Cardiac muscle cell (in vitro differentiated cells and primary cell): ENCODE measurements around the gene FAM168B. TPM values are rescaled to one million over a fixed set of nuclear protein-coding genes. Genes with fewer than 3 reads are reported as not detected.

Source experiments
- DNase-seq, 2 donors: peaks; one replicate each; pipeline versions ENCODE4 v3.0.0 to v3.0.0-alpha.2; 2010 to 2017; ENCODE audit warnings: low read depth in 1 of 2, low spot score in 1 of 2
- H3K27ac ChIP-seq: fragments of 200-600 bp; sonication (generic); 2 replicates; pipeline ENCODE4 v1.5.1; 2016
- H3K27me3 ChIP-seq: fragments of 200-600 bp; sonication (generic); 2 replicates; pipeline ENCODE4 v1.6.0; 2016; ENCODE audit warnings: control low read depth
- H3K36me3 ChIP-seq: fragments of 200-600 bp; sonication (generic); 2 replicates; pipeline ENCODE4 v1.5.1; 2016; ENCODE audit warnings: control low read depth
- H3K4me1 ChIP-seq: fragments of 200-600 bp; sonication (generic); 2 replicates; pipeline ENCODE4 v1.8.1; 2017; ENCODE audit warnings: low read depth, mild to moderate bottlenecking, mixed run types
- H3K4me3 ChIP-seq: fragments of 200-600 bp; sonication (generic); 2 replicates; pipeline ENCODE4 v1.5.1; 2016; ENCODE audit warnings: mild to moderate bottlenecking
- H3K9me3 ChIP-seq: fragments of 200-600 bp; sonication (generic); 2 replicates; pipeline ENCODE4 v1.5.1; 2017; ENCODE audit warnings: low read depth, mild to moderate bottlenecking, control low read depth
- polyA plus RNA-seq: library from polyadenylated mRNA; unstranded; fragments of >200 nt; fragmentation: Nextera tagmentation; extraction: Ambion mirVana; gene quantifications from 2 replicates; pipeline ENCODE4 v1.2.1, GENCODE V29; 2016
- total RNA-seq: library from RNA; depleted of rRNA; stranded (reverse); fragments of >200 nt; gene quantifications from 2 replicates; pipeline ENCODE4 v1.2.3, GENCODE V29; 2016
- TF ChIP-seq, protein P1 (sequence below): IDR thresholded peaks from 2 replicates; pipeline ENCODE4 v1.5.1; 2012; ENCODE audit warnings: low read depth, mild to moderate bottlenecking, low read length

Gene FAM168B
- total and polyA plus RNA-seq, 2 experiments from 2014 or later = 50.4 to 142 TPM

DNA sequence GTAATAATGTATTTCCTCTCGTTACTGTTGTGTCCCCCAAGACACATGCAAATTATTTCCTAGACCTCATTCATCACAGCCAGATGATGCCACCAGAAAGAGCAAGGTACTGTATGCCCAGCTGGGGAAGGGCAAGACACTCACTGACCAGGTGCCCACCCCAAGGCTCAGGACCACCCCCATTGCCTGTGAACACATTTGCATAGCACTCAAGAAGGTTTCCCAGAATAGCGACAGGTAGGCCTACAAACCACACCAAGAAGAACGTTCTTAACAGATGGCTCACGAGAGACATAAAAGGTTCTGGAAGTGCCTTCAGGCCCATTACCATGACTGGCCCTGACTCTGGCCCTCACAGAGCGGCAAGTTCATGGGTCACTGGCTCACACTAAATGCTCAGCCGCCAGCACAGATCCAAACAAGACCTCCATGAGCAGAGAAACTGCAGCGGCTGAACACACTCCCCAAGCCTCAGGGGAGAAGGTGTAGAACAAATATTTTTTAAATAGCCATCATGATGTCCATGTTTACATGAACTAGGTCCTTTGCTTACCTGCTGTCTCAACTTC, 44.0 kb downstream of the FAM168B start:
- no peak overlapping the region for H3K4me3 ChIP-seq
- no peak overlapping the region for H3K27ac ChIP-seq
- H3K4me1 ChIP-seq = no peaks in the 10 kb centered on the region
- H3K27me3 ChIP-seq = no peaks in the 10 kb centered on the region
- no peaks in the 10 kb centered on the region for H3K9me3 ChIP-seq
- H3K36me3 ChIP-seq = peaks cover 56% of the 10 kb centered on the region
- DNase-seq = no peak
- TF ChIP-seq, protein P1, sequence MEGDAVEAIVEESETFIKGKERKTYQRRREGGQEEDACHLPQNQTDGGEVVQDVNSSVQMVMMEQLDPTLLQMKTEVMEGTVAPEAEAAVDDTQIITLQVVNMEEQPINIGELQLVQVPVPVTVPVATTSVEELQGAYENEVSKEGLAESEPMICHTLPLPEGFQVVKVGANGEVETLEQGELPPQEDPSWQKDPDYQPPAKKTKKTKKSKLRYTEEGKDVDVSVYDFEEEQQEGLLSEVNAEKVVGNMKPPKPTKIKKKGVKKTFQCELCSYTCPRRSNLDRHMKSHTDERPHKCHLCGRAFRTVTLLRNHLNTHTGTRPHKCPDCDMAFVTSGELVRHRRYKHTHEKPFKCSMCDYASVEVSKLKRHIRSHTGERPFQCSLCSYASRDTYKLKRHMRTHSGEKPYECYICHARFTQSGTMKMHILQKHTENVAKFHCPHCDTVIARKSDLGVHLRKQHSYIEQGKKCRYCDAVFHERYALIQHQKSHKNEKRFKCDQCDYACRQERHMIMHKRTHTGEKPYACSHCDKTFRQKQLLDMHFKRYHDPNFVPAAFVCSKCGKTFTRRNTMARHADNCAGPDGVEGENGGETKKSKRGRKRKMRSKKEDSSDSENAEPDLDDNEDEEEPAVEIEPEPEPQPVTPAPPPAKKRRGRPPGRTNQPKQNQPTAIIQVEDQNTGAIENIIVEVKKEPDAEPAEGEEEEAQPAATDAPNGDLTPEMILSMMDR = no peak

DNA sequence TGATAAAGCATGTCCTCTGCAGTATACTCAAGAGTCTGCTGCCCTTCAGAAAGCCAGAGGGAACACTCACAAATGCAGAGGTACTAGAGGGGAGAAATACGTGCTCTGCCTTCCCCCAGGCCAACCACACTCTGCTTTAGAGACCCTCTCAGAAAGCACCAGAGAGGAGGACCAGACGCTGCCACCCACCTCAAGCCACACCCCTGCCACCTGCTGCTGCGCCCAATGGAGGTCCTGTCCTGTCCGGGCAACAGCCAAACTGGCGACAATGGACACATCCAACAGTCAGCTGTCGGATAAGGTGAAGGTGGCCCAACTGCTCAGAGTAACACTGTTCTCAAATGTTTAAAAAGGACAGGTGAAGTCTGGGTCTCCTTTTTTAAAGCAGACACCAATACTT, 44.6 kb downstream of the FAM168B start:
- H3K4me3 ChIP-seq = no peak overlapping the region
- peaks cover 56% of the 10 kb centered on the region for H3K36me3 ChIP-seq
- TF ChIP-seq, protein P1 = no peak
- no peaks in the 10 kb centered on the region for H3K27me3 ChIP-seq
- H3K4me1 ChIP-seq = no peaks in the 10 kb centered on the region
- no peaks in the 10 kb centered on the region for H3K9me3 ChIP-seq
- H3K27ac ChIP-seq = peak overlapping the region; percentile 53
- no peak for DNase-seq

DNA sequence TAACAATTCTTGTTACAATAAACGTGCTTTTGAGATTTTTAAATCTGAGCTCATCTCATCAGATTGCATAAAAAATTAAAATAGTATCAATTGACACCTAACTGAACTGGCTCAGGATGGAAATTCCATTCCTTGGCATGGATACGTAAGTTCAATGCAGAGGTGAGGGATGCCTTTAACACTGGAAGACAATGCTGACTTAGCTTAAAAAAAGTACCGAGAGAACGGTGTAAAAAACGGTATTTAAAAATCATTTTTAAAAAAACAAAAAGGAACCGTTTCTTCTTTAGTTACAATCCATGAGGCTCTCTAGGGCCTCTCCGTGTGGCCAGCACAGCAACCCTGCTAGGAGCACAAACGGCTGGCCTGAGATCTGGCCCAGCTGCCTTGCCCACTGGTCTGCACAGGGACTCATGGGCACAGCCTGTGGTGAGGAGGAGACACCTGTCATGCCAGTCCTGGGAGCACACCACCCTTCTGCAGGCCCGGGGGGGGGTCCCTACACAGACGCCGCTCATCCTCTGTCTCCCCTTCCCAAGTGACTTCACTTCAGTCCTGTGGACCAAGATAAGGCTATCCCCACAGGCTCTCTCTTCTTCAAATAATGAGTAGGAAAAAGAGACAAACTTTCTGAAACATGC, 45.2 kb downstream of the FAM168B start:
- no peak overlapping the region for H3K4me3 ChIP-seq
- peak overlapping the region; percentile 53 for H3K27ac ChIP-seq
- H3K27me3 ChIP-seq = no peaks in the 10 kb centered on the region
- TF ChIP-seq, protein P1 = no peak
- H3K4me1 ChIP-seq = no peaks in the 10 kb centered on the region
- no peak for DNase-seq
- no peaks in the 10 kb centered on the region for H3K9me3 ChIP-seq
- H3K36me3 ChIP-seq = peaks cover 51% of the 10 kb centered on the region

DNA sequence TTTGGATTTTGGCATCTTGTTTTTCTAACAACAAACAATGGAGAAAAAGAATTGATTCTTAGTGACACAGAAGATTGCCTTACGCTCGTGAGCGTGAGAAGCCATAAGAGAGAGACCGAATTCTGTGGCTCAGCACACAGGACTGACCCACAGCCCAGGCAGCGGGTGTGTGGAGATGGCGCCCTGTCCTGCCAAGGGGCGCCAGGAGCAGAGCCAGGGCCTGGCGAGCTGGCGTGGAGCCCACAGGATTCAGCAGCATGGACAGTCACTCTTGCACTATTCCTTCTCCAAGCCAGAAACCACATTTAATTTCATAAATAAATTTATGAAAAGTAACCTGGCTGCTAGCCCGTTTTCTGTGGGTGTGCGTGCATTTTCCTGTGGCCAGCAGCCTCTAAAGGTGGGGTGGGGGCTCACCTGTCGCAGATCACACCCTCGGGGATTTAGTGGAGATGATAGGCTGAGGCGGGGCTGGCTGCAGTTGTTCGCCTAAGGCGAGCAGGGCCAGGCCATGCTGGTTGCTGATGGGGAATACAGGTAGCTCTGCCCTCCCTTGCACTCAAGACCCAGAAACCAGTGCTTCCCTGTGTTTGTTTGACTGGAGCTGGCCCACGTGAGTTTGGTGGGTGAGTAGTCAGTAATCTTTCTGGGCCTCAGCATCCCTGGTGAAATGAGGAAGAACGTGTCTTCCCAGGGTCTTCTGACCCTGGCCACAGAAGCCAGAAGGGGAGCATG, 46.2 kb downstream of the FAM168B start:
- H3K27ac ChIP-seq = no peak overlapping the region
- H3K9me3 ChIP-seq = no peaks in the 10 kb centered on the region
- no peaks in the 10 kb centered on the region for H3K27me3 ChIP-seq
- TF ChIP-seq, protein P1 = no peak
- no peaks in the 10 kb centered on the region for H3K4me1 ChIP-seq
- peaks cover 41% of the 10 kb centered on the region for H3K36me3 ChIP-seq
- H3K4me3 ChIP-seq = no peak overlapping the region
- DNase-seq = no peak

DNA sequence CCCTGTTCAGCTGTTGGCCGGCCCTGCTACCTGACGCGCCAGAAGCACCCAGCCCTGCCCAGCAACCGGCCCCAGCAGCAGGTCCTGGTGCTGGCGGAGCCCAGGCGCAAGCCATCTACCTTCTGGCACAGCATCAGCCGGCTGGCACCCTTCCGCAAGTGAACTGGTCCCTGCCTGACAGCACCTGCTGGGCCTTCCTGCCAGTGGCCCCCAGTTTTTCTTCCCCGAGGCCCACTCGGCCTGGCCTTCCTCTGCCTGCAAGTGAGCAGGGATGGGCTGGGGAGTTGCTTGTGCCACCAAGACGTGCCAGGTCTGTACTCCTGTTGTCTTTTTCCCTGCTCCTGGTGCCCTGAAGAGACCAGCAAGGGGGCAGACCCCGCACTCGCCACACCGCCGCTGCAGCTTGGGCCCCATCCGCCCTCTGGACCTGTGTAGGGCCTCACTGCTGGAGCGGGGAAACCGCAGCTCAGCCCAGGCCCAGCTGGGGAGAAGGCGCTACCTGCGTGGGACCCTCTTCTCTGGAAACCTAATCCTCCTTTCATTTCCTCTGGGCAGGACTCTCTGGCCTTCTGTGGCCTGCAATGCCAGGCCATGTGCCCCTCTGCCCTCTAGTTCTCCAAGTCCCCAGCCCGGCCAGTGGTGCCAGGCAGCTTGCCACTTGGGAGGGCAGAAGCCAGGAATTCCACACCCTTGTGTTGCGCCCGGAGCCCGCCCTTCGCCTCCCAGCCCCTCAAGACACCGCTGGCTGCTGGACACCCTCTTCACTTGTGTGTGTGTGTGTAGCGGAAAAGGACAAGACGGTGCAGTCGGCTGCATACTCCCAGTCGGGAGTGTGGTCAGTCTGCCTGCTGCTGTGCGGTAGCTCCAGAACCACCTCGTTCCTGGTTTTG, 47.0 kb downstream of the FAM168B start:
- peaks cover 33% of the 10 kb centered on the region for H3K36me3 ChIP-seq
- no peak overlapping the region for H3K27ac ChIP-seq
- H3K4me1 ChIP-seq = no peaks in the 10 kb centered on the region
- no peaks in the 10 kb centered on the region for H3K9me3 ChIP-seq
- H3K4me3 ChIP-seq = no peak overlapping the region
- TF ChIP-seq, protein P1 = no peak
- no peaks in the 10 kb centered on the region for H3K27me3 ChIP-seq
- no peak for DNase-seq
